WTC11 (cell line): ENCODE measurements around the gene PPP2R3A. TPM values are rescaled to one million over a fixed set of nuclear protein-coding genes. Genes with fewer than 3 reads are reported as not detected.

Experiments used
- ATAC-seq: fragments of 200-7000 bp; cut with Tn5 transposase; 2 replicates; pipeline ENCODE4 v1.10.0; 2021; ENCODE audit warnings: mild to moderate bottlenecking, moderate library complexity
- CTCF ChIA-PET: fragments of 300-600 bp; sonication (Branson Sonifier 250); formaldehyde crosslinking; loops from one replicate; lab custom pipeline; 2021; ENCODE audit warnings: antibody characterized with exemption; lab: Charles Lee
- POLR2A ChIA-PET: fragments of 350-600 bp; sonication (Branson Sonifier 250); formaldehyde crosslinking; loops from one replicate; lab custom pipeline; 2021; ENCODE audit warnings: antibody characterized with exemption; lab: Charles Lee
- DNase-seq: peaks from one replicate; pipeline ENCODE4 v3.0.0; 2021; ENCODE audit warnings: low spot score
- H3K27ac Mint-ChIP-seq: 2 replicates; pipeline ENCODE4 v1.8.0; 2021; ENCODE audit warnings: mixed read lengths
- H3K27me3 Mint-ChIP-seq: 2 replicates; pipeline ENCODE4 v1.8.0; 2021; ENCODE audit warnings: low read depth, mild to moderate bottlenecking, moderate library complexity, mixed read lengths
- H3K36me3 Mint-ChIP-seq: 2 replicates; pipeline ENCODE4 v1.8.0; 2021; ENCODE audit warnings: mixed read lengths
- H3K4me1 Mint-ChIP-seq: 2 replicates; pipeline ENCODE4 v1.8.0; 2022; ENCODE audit warnings: mixed read lengths
- H3K4me3 Mint-ChIP-seq: 2 replicates; pipeline ENCODE4 v1.8.0; 2021; ENCODE audit warnings: mild to moderate bottlenecking, moderate library complexity, mixed read lengths
- H3K9me3 Mint-ChIP-seq: 2 replicates; pipeline ENCODE4 v1.8.0; 2021; ENCODE audit warnings: mixed read lengths
- CBFB ChIP-seq: sonication (generic); formaldehyde crosslinking; IDR thresholded peaks from 2 replicates; pipeline ENCODE4 v1.8.1; 2022; ENCODE audit warnings: mild to moderate bottlenecking, low read depth, missing genetic modification reagents
- E2F4 ChIP-seq: sonication (generic); formaldehyde crosslinking; IDR thresholded peaks from 2 replicates; pipeline ENCODE4 v1.8.1; 2022; ENCODE audit warnings: low read depth, mild to moderate bottlenecking, moderate library complexity, missing genetic modification reagents, borderline replicate concordance
- ELF4 ChIP-seq: sonication (generic); formaldehyde crosslinking; IDR thresholded peaks from 2 replicates; pipeline ENCODE4 v1.8.1; 2022; ENCODE audit warnings: low read depth, mild to moderate bottlenecking, moderate library complexity, missing genetic modification reagents
- EMX1 ChIP-seq: fragments of 250-450 bp; sonication (Bioruptor Pico); IDR thresholded peaks from 2 replicates; pipeline ENCODE4 v1.8.0; 2021; ENCODE audit warnings: mild to moderate bottlenecking
- ESRRA ChIP-seq: sonication (generic); formaldehyde crosslinking; IDR thresholded peaks from 2 replicates; pipeline ENCODE4 v1.8.1; 2022; ENCODE audit warnings: mild to moderate bottlenecking, missing genetic modification reagents, borderline replicate concordance
- FOXJ3 ChIP-seq: sonication (generic); formaldehyde crosslinking; IDR thresholded peaks from 2 replicates; pipeline ENCODE4 v1.9.0; 2021; ENCODE audit warnings: missing genetic modification reagents, mild to moderate bottlenecking, borderline replicate concordance
- IRF2 ChIP-seq: sonication (generic); formaldehyde crosslinking; IDR thresholded peaks from 2 replicates; pipeline ENCODE4 v1.8.0; 2022; ENCODE audit warnings: low read depth, missing genetic modification reagents, borderline replicate concordance
- SP1 ChIP-seq: sonication (generic); formaldehyde crosslinking; conservative IDR thresholded peaks from 2 replicates; pipeline ENCODE4 v1.8.1; 2022; ENCODE audit warnings: missing genetic modification reagents
- TEAD1 ChIP-seq: sonication (generic); formaldehyde crosslinking; IDR thresholded peaks from 2 replicates; pipeline ENCODE4 v1.8.0; 2022; ENCODE audit warnings: mild to moderate bottlenecking, missing genetic modification reagents
- TEAD4 ChIP-seq: sonication (generic); formaldehyde crosslinking; IDR thresholded peaks from 2 replicates; pipeline ENCODE4 v1.8.0; 2022; ENCODE audit warnings: mild to moderate bottlenecking, missing genetic modification reagents
- ZBTB21 ChIP-seq: sonication (generic); formaldehyde crosslinking; IDR thresholded peaks from 2 replicates; pipeline ENCODE4 v1.8.1; 2023; ENCODE audit warnings: mild to moderate bottlenecking, missing genetic modification reagents, borderline replicate concordance
- ZNF232 ChIP-seq: sonication (generic); formaldehyde crosslinking; IDR thresholded peaks from 2 replicates; pipeline ENCODE4 v1.8.0; 2022; ENCODE audit warnings: mild to moderate bottlenecking, missing genetic modification reagents
- ZNF263 ChIP-seq: sonication (generic); formaldehyde crosslinking; IDR thresholded peaks from 2 replicates; pipeline ENCODE4 v1.8.1; 2022; ENCODE audit warnings: low read depth, mild to moderate bottlenecking, moderate library complexity, missing genetic modification reagents
- ZSCAN18 ChIP-seq: fragments of 250-450 bp; sonication (Bioruptor Pico); IDR thresholded peaks from 2 replicates; pipeline ENCODE4 v2.1.2; 2022; ENCODE audit warnings: mild to moderate bottlenecking, moderate library complexity
- total RNA-seq: library from RNA; stranded (reverse); gene quantifications from 3 replicates; pipeline ENCODE4 v1.2.3, GENCODE V29; 2021
- TF ChIP-seq, protein P1 (sequence below): sonication (generic); formaldehyde crosslinking; IDR thresholded peaks from 2 replicates; pipeline ENCODE4 v1.8.1; 2023; ENCODE audit warnings: mild to moderate bottlenecking, missing genetic modification reagents, moderate library complexity
- TF ChIP-seq, protein P2 (sequence below): sonication (generic); formaldehyde crosslinking; IDR thresholded peaks from 2 replicates; pipeline ENCODE4 v1.8.1; 2023; ENCODE audit warnings: mild to moderate bottlenecking, missing genetic modification reagents, moderate library complexity
- TF ChIP-seq, protein P3 (sequence below): sonication (generic); formaldehyde crosslinking; IDR thresholded peaks from 2 replicates; pipeline ENCODE4 v1.8.1; 2022; ENCODE audit warnings: mild to moderate bottlenecking, moderate library complexity, missing genetic modification reagents
- TF ChIP-seq, protein P4 (sequence below): fragments of 250-450 bp; sonication (Bioruptor Pico); conservative IDR thresholded peaks from 2 replicates; pipeline ENCODE4 v1.9.0; 2021; ENCODE audit warnings: mild to moderate bottlenecking
- TF ChIP-seq, protein P5 (sequence below): sonication (generic); formaldehyde crosslinking; IDR thresholded peaks from 2 replicates; pipeline ENCODE4 v1.8.0; 2023; ENCODE audit warnings: missing genetic modification reagents

Gene PPP2R3A
- total RNA-seq, 1 experiment from 2014 or later: 13.1 TPM

- no peak for TF ChIP-seq E2F4
- TF ChIP-seq, all 79 proteins: peak for 0
Observed at GRCh38 chr3:136048068-136048467, 82.5 kb downstream of the PPP2R3A start (continued).

- H3K27me3 Mint-ChIP-seq: no peaks in the 10 kb centered on the region
- CTCF ChIA-PET: no interaction called here
- DNase-seq (no peak), ATAC-seq (no peak)
- TF ChIP-seq EMX1 (CRISPR knock-in tag) (no peak), SP1 (CRISPR knock-in tag) (no peak), ELF4 (CRISPR knock-in tag) (no peak), IRF2 (CRISPR knock-in tag) (no peak), ZNF263 (CRISPR knock-in tag) (no peak), ZSCAN18 (CRISPR knock-in tag) (no peak), FOXJ3 (CRISPR knock-in tag) (no peak)
- TF ChIP-seq, protein P1, sequence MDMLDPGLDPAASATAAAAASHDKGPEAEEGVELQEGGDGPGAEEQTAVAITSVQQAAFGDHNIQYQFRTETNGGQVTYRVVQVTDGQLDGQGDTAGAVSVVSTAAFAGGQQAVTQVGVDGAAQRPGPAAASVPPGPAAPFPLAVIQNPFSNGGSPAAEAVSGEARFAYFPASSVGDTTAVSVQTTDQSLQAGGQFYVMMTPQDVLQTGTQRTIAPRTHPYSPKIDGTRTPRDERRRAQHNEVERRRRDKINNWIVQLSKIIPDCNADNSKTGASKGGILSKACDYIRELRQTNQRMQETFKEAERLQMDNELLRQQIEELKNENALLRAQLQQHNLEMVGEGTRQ (CRISPR knock-in tag): no peak
- TF ChIP-seq, protein P2, sequence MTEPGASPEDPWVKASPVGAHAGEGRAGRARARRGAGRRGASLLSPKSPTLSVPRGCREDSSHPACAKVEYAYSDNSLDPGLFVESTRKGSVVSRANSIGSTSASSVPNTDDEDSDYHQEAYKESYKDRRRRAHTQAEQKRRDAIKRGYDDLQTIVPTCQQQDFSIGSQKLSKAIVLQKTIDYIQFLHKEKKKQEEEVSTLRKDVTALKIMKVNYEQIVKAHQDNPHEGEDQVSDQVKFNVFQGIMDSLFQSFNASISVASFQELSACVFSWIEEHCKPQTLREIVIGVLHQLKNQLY (CRISPR knock-in tag): no peak
- no peaks in the 10 kb centered on the region for H3K4me1 Mint-ChIP-seq
- H3K4me3 Mint-ChIP-seq: no peak overlapping the region
- H3K9me3 Mint-ChIP-seq: no peaks in the 10 kb centered on the region
- no peak overlapping the region for H3K27ac Mint-ChIP-seq
- POLR2A ChIA-PET: no interaction called here
- peaks cover 14% of the 10 kb centered on the region for H3K36me3 Mint-ChIP-seq
Observed at GRCh38 chr3:136050250-136050649, 84.7 kb downstream of the PPP2R3A start.

DNA sequence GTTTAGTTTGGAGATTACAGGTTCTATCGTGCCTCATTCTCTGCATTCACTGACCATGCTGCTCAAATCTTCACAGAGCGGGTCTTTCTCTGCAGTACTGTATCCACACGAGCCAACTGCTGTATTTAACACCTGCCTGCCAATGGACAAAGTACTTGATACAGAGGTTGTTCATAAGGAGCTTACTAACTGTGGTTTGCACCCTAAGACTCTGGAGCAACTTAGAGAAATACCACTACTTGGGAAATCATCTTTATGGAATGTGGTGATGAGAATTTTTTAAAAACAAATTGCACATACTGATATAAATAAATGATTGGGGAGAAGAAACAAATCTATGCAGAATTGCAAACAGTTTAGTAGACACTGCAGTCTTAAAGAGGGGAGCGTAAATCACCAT, 90.0 kb downstream of the PPP2R3A start:
- peaks cover 6% of the 10 kb centered on the region; the same call in 1 of the 2 replicates for H3K36me3 Mint-ChIP-seq
- CTCF ChIA-PET: no interaction called here
- no peak for ATAC-seq

DNA sequence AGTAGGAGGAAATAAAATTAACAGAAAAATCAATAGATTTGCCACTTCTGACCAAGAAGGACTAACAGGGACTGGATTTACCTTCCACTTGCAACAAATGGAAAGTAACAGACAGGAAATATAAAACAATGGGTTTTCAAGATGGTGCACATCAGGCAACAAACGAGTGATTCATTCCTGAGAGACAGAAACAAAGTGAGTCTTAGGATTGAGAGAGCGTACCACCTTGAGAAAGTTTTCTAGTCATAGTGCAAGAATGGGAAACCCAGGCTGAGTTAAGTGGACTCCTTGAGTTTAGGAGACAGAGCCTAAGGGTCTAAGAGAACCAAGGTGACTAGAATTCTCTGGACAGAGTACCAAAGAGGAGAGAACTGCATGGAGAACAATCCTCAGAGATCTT, 101.7 kb downstream of the PPP2R3A start:
- no peaks in the 10 kb centered on the region for H3K27me3 Mint-ChIP-seq
- ATAC-seq (no peak), DNase-seq (no peak)
- peaks cover 17% of the 10 kb centered on the region for H3K9me3 Mint-ChIP-seq
- ChIA-PET CTCF (no interaction called here), POLR2A (no interaction called here)
- H3K4me1 Mint-ChIP-seq: no peaks in the 10 kb centered on the region
- H3K27ac Mint-ChIP-seq: no peak overlapping the region
- H3K4me3 Mint-ChIP-seq: no peak overlapping the region
- peaks cover 13% of the 10 kb centered on the region for H3K36me3 Mint-ChIP-seq
- no peak for TF ChIP-seq ESRRA (CRISPR knock-in tag)
- TF ChIP-seq, protein P3, sequence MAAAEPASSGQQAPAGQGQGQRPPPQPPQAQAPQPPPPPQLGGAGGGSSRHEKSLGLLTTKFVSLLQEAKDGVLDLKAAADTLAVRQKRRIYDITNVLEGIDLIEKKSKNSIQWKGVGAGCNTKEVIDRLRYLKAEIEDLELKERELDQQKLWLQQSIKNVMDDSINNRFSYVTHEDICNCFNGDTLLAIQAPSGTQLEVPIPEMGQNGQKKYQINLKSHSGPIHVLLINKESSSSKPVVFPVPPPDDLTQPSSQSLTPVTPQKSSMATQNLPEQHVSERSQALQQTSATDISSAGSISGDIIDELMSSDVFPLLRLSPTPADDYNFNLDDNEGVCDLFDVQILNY (CRISPR knock-in tag): no peak
- no peak for TF ChIP-seq CBFB
- TF ChIP-seq, protein P4, sequence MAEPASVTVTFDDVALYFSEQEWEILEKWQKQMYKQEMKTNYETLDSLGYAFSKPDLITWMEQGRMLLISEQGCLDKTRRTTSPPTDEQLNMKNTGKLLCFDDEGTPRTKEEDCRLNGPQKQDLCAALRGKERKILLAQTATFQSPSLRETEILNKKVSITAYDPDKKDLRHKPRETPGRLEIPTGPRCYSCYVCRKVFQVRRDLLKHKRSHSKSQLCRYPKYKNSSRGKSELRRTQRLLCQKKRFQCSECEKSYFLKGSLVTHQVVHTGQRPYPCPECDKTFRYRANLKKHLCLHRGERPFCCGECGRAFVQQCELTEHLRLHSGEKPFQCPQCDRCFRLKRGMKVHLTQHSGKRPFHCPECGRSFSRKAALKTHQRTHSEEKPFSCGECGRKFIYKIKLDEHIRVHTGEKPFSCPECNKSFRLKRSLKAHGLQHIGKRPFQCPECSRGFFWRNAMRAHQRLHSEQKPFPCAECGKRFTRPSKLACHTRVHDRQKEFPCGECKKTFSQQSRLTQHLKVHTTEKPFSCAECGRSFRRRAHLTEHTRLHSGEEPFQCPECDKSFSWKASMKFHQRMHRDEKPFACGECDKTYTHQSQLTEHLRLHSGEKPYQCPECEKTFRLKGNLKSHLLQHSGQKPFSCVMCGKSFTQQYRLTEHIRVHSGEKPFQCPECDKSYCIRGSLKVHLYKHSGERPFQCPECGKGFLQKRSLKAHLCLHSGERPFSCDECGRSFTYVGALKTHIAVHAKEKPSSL (CRISPR knock-in tag): no peak
- TF ChIP-seq TEAD1: no peak
- TF ChIP-seq ZBTB21: no peak
- TF ChIP-seq, protein P5, sequence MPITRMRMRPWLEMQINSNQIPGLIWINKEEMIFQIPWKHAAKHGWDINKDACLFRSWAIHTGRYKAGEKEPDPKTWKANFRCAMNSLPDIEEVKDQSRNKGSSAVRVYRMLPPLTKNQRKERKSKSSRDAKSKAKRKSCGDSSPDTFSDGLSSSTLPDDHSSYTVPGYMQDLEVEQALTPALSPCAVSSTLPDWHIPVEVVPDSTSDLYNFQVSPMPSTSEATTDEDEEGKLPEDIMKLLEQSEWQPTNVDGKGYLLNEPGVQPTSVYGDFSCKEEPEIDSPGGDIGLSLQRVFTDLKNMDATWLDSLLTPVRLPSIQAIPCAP: no peak
- no peak for TF ChIP-seq TEAD4 (CRISPR knock-in tag)
- TF ChIP-seq E2F4: no peak
- TF ChIP-seq SP1 (CRISPR knock-in tag): no peak

More for the DNA sequence above, 90.0 kb downstream of the PPP2R3A start:
- POLR2A ChIA-PET: no interaction called here
- Mint-ChIP-seq H3K27ac (no peak overlapping the region), H3K4me1 (no peaks in the 10 kb centered on the region), H3K27me3 (no peaks in the 10 kb centered on the region), H3K9me3 (peaks cover 11% of the 10 kb centered on the region), H3K4me3 (no peak overlapping the region)
- no peak for TF ChIP-seq ZNF232
- DNase-seq: no peak
